WERI-Rb-1 (cell line): ENCODE data around the gene GRK1.

Experiments used
- DNase-seq: peaks from one replicate; pipeline ENCODE4 v3.0.0-alpha.2; 2020
- H3K27ac ChIP-seq: fragments of 250-450 bp; sonication (Bioruptor Pico); 2 replicates; pipeline ENCODE4 v1.5.1; 2020; ENCODE audit warnings: mild to moderate bottlenecking, moderate library complexity
- H3K27me3 ChIP-seq: fragments of 250-450 bp; sonication (Bioruptor Pico); 2 replicates; pipeline ENCODE4 v1.5.1; 2021; ENCODE audit warnings: mild to moderate bottlenecking, low read depth, moderate library complexity; ENCODE audit not compliant: insufficient read depth, severe bottlenecking
- H3K36me3 ChIP-seq: fragments of 250-450 bp; sonication (Bioruptor Pico); 2 replicates; pipeline ENCODE4 v1.5.1; 2020; ENCODE audit warnings: mild to moderate bottlenecking, moderate library complexity
- H3K4me3 ChIP-seq: 2 replicates; pipeline ENCODE4 v1.5.1; 2011; ENCODE audit warnings: low read depth, mild to moderate bottlenecking, control low read depth, low read length
- H3K9me3 ChIP-seq: fragments of 250-450 bp; sonication (Bioruptor Pico); 2 replicates; pipeline ENCODE4 v1.5.1; 2021; ENCODE audit warnings: mild to moderate bottlenecking, moderate library complexity; ENCODE audit not compliant: severe bottlenecking
- TF ChIP-seq, protein P1 (sequence below): IDR thresholded peaks from 2 replicates; pipeline ENCODE4 v1.5.1; 2011; ENCODE audit warnings: low read depth, mild to moderate bottlenecking, control low read depth, inconsistent platforms, low read length

The GRK1 gene

DNA sequence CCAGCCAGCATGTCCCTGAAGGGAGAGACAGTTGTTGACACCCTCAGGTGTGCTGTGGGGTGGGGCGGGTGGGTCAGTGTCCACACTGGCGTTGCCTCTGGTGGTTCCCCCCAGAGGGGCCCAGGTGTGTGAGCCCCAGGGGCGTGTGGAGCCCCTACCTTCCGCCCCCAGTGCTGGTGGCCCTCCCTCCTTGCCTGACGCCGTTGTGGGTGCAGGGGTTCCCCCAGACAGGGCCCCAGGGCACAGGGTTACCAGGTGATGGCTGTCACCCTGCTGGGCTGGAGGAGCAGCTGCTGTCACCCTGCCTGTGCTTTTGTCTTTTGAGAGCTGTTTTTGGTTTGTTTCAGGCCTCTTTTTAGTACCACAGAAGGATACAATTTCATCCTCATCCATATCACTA, 36.2 kb upstream of the GRK1 start:
- Histone ChIP-seq H3K27ac (no peak overlapping the region), H3K9me3 (no peaks in the 10 kb centered on the region), H3K4me3 (no peak overlapping the region), H3K36me3 (peaks cover 99% of the 10 kb centered on the region), H3K27me3 (no peaks in the 10 kb centered on the region)
- no peak for DNase-seq
- TF ChIP-seq, protein P1, sequence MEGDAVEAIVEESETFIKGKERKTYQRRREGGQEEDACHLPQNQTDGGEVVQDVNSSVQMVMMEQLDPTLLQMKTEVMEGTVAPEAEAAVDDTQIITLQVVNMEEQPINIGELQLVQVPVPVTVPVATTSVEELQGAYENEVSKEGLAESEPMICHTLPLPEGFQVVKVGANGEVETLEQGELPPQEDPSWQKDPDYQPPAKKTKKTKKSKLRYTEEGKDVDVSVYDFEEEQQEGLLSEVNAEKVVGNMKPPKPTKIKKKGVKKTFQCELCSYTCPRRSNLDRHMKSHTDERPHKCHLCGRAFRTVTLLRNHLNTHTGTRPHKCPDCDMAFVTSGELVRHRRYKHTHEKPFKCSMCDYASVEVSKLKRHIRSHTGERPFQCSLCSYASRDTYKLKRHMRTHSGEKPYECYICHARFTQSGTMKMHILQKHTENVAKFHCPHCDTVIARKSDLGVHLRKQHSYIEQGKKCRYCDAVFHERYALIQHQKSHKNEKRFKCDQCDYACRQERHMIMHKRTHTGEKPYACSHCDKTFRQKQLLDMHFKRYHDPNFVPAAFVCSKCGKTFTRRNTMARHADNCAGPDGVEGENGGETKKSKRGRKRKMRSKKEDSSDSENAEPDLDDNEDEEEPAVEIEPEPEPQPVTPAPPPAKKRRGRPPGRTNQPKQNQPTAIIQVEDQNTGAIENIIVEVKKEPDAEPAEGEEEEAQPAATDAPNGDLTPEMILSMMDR = no peak

DNA sequence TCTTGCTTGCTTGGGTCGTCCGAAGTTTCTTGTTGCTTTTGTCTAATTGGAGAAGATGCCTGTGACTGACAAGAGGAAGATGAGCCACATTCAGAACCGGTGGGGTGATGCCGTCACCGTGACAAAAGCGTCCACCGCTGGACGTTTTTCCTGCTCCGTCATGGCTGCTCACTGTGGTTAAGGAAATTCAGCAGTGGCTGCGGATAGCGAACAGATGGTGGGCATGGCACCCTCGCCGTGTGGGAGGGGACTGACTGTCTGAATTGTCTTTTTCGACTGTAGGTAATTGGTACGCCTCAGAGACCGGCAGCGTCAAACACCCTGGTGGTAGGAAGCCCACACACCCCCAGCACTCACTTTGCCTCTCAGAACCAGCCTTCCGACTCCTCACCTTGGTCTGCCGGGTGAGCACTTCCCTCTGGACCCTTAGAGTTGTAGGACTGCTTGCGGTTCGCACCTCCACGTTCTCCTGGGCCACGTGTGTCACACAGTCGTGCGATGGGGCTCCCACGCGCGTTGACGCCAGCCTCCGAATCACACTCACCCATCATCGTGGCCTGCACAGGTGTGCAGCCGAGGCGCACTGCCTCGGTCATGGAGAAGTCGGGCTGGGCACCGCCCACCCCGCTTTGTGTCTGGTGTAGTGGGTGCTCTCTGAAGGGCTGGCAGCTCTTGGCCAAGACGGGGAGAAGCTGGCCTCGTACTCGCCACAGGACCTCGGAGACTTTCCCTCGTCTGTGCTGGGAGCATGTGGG, 35.5 kb upstream of the GRK1 start:
- no peak for DNase-seq
- H3K4me3 ChIP-seq = no peak overlapping the region
- H3K9me3 ChIP-seq = no peaks in the 10 kb centered on the region
- H3K36me3 ChIP-seq = peaks cover 100% of the 10 kb centered on the region
- TF ChIP-seq, protein P1 = no peak
- H3K27ac ChIP-seq = no peak overlapping the region
- no peaks in the 10 kb centered on the region for H3K27me3 ChIP-seq

DNA sequence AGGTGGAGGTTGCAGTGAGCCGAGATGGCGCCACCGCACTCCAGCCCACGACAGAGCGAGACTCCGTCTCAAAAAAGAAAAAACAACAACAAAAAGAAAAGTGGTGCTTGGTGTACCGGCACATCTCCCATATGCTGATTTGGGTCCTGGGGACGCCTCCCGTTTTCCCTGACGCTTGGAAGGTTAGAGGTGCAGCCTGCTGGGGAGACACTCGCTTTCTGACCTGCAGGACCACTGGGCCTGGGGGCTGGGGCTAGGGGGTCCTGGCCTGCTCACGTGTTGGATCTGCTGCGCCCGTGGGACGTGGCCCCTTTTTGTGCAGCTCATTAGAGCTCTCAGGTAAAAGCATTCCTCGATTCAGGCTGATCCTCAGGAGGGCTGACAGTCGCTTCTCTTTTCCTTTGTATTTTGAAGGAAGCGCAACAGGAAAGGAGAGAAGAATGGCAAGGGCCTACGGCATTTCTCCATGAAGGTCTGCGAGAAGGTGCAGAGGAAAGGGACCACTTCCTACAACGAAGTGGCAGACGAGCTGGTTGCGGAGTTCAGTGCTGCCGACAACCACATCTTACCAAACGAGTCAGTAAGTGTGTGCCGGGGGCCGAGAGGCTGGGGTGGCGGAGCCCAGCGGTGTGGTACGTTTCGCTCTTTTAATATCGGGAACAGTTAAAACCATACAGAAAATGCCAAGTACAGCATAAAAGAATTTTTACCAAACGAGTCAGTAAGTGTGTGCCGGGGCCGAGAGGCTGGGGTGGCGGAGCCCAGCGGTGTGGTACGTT, 34.1 kb upstream of the GRK1 start:
- Histone ChIP-seq H3K9me3 (no peaks in the 10 kb centered on the region), H3K4me3 (no peak overlapping the region), H3K27ac (no peak overlapping the region), H3K27me3 (no peaks in the 10 kb centered on the region), H3K36me3 (peaks cover 100% of the 10 kb centered on the region)
- no peak for DNase-seq
- TF ChIP-seq, protein P1 = no peak

DNA sequence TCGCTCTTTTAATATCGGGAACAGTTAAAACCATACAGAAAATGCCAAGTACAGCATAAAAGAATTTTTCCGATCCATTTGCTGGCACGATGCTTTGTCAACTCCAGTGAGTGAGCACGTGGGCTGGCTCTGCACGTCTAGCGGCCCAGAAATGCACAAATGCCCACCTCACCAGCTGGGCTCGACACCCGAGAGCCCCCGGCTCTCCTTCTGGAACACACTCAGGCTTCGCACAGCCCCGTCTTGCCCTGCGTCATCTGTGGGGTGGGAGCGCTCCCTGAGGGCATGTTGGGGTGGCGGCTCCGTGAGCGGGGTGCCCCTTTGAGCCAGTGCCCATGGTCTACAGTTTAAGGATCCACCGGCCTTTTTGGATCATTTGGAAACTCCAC, 33.5 kb upstream of the GRK1 start:
- no peaks in the 10 kb centered on the region for H3K9me3 ChIP-seq
- peaks cover 100% of the 10 kb centered on the region for H3K36me3 ChIP-seq
- no peak overlapping the region for H3K4me3 ChIP-seq
- no peaks in the 10 kb centered on the region for H3K27me3 ChIP-seq
- TF ChIP-seq, protein P1 = no peak
- H3K27ac ChIP-seq = no peak overlapping the region
- no peak for DNase-seq

DNA sequence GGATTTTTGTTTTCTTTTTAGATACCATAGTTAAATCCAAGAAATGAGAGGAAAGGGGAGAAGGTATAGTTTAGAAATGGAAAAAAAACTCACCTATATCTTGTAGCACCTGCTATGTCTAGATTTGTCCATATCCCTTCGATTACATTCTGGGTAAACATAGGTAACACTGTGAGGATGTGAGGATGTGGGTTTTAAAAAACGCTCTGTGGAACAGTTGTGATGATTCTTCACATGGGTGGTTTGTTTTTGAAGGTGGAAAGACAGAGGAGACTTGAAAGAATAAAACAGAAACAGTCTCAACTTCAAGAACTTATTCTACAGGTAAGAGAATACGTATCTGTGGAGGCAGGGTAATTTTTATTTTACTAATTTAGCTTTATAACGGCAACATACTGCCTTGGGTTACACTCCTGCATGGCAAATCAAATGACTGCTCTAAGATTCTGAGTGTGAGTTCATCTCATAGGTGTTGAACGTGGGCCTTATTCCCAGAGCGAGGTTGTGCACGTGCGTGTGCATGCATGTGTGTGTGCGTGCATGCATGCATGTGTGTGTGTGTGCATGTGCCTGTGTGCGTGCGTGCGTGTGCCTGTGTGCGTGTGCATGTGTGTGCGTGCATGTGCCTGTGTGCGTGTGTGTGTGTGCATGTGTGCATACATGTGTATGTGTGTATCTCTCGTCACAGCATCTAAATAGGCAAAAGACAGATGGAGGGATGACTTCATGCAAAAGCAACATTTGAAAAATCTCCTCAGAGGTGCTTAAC, 32.6 kb upstream of the GRK1 start:
- H3K36me3 ChIP-seq = peaks cover 100% of the 10 kb centered on the region

More for the DNA sequence above, 32.6 kb upstream of the GRK1 start:
- no peaks in the 10 kb centered on the region for H3K27me3 ChIP-seq
- no peak overlapping the region for H3K4me3 ChIP-seq
- H3K9me3 ChIP-seq = no peaks in the 10 kb centered on the region
- no peak overlapping the region for H3K27ac ChIP-seq
- TF ChIP-seq, protein P1 = no peak
- DNase-seq = no peak
